ENCODE measurements around the gene GATC. TPM values are rescaled to one million over a fixed set of nuclear protein-coding genes. Genes with fewer than 3 reads are reported as not detected.

Gene GATC
- total RNA-seq, 2 experiments from 2014 or later: 18.6 to 19.4 TPM

DNA sequence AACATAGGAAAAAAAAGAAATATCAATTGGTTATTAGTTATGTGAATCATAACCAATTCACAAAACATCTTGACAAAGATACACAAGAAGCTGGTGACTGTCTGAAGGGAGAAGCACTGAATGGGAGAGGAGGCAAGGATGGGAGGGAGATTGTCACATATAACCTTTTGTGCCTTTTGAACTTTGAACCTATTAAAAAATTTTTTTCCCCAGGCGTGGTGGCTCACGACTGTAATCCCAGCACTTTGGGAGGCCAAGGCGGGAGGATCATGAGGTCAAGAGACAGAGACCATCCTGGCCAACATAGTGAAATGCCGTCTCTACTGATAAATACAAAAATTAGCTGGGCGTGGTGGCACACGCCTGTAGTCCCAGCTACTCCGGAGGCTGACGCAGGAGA lies 62.3 kb downstream of the GATC start:
- ChIA-PET POLR2A (no interaction called here), CTCF (no interaction called here)
- Mint-ChIP-seq H3K36me3 (ENCODE audit: low read depth) (peaks cover 43% of the 10 kb centered on the region), H3K4me1 (ENCODE audit: low read depth) (no peaks in the 10 kb centered on the region), H3K27ac (no peak overlapping the region), H3K9me3 (no peaks in the 10 kb centered on the region), H3K27me3 (no peaks in the 10 kb centered on the region), H3K4me3 (no peak overlapping the region)
- H3K9me3 ChIP-seq (ENCODE audit: control insufficient read depth in 1 of 2, insufficient read depth in 1 of 2, low read length in 2 of 2): no peaks in the 10 kb centered on the region
- peaks cover 42% of the 10 kb centered on the region for H3K36me3 ChIP-seq (ENCODE audit: insufficient read depth, low read length)
- intact Hi-C loops (cut with DNase I, micrococcal nuclease): no loop called here
- ATAC-seq (ENCODE audit: poor library complexity) (no peak), DNase-seq (no peak)
- no peaks in the 10 kb centered on the region for H3K4me1 ChIP-seq (ENCODE audit: insufficient read depth, low read length)
- no peak overlapping the region for H3K4me3 ChIP-seq (ENCODE audit: low read length)
- H3K27ac ChIP-seq (ENCODE audit: low read depth in 1 of 2, low read length in 2 of 2): no peak overlapping the region
- H3K27me3 ChIP-seq (ENCODE audit: control insufficient read depth in 1 of 2, insufficient read depth in 2 of 2, low read length in 2 of 2): no peaks in the 10 kb centered on the region
- TF ChIP-seq, protein P1, sequence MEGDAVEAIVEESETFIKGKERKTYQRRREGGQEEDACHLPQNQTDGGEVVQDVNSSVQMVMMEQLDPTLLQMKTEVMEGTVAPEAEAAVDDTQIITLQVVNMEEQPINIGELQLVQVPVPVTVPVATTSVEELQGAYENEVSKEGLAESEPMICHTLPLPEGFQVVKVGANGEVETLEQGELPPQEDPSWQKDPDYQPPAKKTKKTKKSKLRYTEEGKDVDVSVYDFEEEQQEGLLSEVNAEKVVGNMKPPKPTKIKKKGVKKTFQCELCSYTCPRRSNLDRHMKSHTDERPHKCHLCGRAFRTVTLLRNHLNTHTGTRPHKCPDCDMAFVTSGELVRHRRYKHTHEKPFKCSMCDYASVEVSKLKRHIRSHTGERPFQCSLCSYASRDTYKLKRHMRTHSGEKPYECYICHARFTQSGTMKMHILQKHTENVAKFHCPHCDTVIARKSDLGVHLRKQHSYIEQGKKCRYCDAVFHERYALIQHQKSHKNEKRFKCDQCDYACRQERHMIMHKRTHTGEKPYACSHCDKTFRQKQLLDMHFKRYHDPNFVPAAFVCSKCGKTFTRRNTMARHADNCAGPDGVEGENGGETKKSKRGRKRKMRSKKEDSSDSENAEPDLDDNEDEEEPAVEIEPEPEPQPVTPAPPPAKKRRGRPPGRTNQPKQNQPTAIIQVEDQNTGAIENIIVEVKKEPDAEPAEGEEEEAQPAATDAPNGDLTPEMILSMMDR (IDR thresholded peaks at IDR 0.05): no peak

Other genes starting within 250 kb of the GATC start
- gene RPLP0, start 245.3 kb upstream of the GATC start, total RNA-seq: 1,000 to 10,000 TPM; 1,997 to 2,075 TPM
- gene PXN, start 180.7 kb upstream of the GATC start, total RNA-seq: 100 to 1,000 TPM; 229 to 230 TPM
- 1,000 to 10,000 TPM; 8,097 to 9,671 TPM for gene RNU4-2, start 154.5 kb upstream of the GATC start, total RNA-seq
- 1,000 to 10,000 TPM in 1 of 2 experiments, 100 to 1,000 TPM in 1; 913 to 1,035 TPM for gene RNU4-1, start 153.2 kb upstream of the GATC start, total RNA-seq
- gene SIRT4, start 144.1 kb upstream of the GATC start, total RNA-seq: under 1 TPM in 1 of 2 experiments, not detected in 1; 0.59 TPM
- gene PLA2G1B, start 118.7 kb upstream of the GATC start, total RNA-seq: not detected
- gene MSI1, start 77.3 kb upstream of the GATC start, total RNA-seq: not detected
- 100 to 1,000 TPM; 112 to 116 TPM for gene COX6A1, start 8.3 kb upstream of the GATC start, total RNA-seq
- gene TRIAP1, start 60 bp upstream of the GATC start, total RNA-seq: 10 to 100 TPM; 33.0 to 34.3 TPM
- gene SRSF9, start 23.3 kb downstream of the GATC start, total RNA-seq: 100 to 1,000 TPM; 124 TPM
- 10 to 100 TPM; 23.6 to 24.5 TPM for gene DYNLL1, start 49.7 kb downstream of the GATC start, total RNA-seq
- gene COQ5, start 82.7 kb downstream of the GATC start, total RNA-seq: 1 to 10 TPM; 6.9 to 7.1 TPM
- 100 to 1,000 TPM; 441 to 446 TPM for gene RNF10, start 87.9 kb downstream of the GATC start, total RNA-seq
- 10 to 100 TPM; 17.9 to 22.0 TPM for gene POP5, start 135.0 kb downstream of the GATC start, total RNA-seq
- under 1 TPM in 1 of 2 experiments, not detected in 1; 0.11 TPM for gene CABP1, start 194.2 kb downstream of the GATC start, total RNA-seq
- 10 to 100 TPM; 20.7 to 22.1 TPM for gene MLEC, start 240.7 kb downstream of the GATC start, total RNA-seq

Measured in CD4-positive, alpha-beta T cell (primary cell).